GDM1 (cell line): ENCODE data around the gene LRIG1.

Source experiments
- DNase-seq: peaks from one replicate; lab custom pipeline; 2025; lab: John Stamatoyannopoulos, UW

LRIG1 gene

GRCh38 chr3:66470956-66471686, 29.7 kb downstream of the LRIG1 start:
- DNase-seq, result no peak

DNA sequence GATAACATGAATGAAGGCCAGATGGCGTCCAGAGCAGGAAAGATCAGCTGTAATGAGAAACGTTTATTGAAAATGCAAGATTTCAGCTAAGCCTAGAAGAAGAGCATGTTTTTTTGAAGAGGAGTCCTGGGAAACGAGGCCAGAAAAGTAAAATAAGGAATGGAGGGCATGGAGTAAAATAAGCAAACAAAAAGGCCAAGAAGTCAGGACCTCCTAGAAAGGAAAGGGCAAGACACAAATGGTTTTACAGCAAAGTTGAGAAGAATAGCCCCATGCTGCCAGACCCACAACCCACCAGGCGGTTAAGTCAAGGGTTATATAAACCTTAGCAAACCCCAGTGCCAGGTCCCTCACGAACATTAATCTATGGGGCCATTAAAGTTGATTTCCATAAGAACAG, 30.5 kb downstream of the LRIG1 start:
- DNase-seq, result no peak

DNA sequence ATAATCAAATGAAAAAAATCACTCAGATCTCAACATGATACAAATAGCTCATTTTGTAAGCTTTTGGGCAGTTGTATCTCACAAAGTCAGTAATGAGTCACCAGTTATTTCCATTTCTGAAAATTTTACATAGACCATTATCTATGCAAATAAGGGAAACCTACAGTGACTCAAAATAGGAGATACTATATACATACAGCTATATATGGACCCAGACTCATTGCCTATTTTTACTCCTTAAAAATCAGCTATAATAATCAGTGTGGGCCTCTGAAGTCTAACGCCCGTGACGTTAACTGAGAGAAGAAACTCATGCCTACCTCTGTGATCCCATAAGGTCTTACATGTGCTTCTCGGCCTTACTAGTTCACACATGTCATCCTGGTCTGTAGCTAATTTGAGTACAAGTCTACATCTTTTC, 31.6 kb downstream of the LRIG1 start:
- no peak for DNase-seq

- no peak for DNase-seq
Measured at GRCh38 chr3:66467996-66468735, 32.7 kb downstream of the LRIG1 start.

GRCh38 chr3:66466606-66467270, 34.1 kb downstream of the LRIG1 start:
- no peak for DNase-seq

DNA sequence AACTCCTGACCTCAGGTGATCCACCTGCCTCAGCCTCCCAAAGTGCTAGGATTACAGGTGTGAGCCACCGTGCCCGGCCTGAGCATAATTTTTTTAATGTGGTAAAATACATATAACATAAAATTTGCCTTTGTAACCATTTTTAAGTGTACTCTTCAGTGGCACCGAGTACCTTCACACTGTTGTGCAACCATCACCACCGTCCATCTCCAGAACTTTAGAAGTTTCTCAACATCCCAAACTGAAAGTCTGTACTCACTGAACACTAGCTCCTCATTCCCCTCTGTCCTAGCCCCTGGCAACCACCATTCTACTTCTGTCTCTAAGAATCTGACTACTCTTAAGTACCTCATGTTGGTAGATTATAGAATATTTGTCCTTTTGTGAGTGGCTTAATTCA, 35.2 kb downstream of the LRIG1 start:
- no peak for DNase-seq

DNA sequence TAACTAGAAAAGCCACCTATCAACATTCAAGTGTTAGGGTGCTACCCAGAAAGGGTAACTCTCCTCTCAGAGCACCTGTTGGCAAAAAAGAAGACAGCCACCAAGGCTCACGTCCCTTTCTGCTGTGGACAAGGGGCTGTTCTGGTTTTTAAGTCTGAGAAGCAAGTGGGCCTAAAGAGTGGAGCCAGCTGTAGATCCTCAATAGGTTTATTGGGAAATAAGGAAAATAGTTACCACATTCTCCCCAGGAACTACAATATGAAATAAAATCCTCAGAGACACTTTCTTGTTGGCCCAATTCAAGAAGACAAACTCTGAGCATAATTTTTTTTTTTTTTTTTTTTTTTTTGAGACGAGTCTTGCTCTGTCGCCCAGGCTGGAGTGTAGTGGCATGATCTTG, 35.8 kb downstream of the LRIG1 start:
- no peak for DNase-seq

DNA sequence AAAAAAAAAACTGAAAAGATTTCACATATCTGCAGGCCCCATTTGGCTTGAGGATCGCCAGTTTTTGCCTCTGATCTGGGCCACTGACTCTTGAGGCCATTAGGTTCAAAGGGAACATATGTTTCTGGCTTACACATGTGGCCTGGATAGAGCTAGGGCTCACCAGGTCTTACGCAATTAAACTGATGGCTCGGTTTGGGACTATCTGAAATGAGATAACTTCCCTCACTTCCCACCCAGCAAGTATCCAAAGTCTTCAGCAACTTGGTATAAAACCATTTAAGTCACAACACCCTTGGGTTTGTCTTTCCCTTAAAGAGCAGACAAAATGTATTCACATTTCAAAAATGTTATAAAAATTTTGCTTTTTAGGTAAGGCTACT, 36.3 kb downstream of the LRIG1 start:
- no peak for DNase-seq

DNA sequence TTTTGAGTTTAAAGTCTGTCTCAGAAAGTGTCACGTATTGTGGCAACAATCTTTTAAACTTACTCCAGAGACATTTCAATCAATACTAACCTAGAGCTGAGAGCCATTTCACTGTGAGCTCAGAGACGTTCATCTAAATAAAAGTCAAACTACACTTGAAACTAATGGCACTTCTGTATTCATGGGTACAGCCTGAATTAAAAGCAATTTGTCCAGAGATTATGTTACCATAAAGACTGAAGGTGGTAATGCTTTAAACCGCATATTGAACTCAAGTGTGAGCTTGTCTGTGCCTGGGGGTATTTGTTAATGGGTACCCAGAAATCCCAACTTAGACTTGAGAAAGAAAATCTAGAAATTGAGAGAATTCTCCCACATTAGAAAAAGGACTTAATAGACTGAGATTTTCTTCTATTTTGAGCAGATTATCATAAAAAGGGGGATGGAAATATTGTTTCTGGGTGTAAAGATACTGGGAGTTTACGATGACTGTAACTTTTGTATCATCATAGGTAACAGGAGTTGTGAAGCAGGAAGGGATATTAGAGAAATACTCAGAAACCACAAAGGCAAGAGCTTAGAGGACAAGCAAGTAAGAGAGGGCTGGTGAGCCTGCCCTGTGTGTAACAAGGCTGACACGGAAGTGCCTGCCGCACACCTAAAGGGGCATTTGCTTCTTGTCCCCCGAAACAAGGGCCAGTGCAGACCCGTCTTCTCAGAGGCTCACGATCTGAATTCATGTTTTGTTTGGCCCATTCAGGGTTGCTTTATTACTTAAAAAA, 36.9 kb downstream of the LRIG1 start:
- DNase-seq, result no peak

DNA sequence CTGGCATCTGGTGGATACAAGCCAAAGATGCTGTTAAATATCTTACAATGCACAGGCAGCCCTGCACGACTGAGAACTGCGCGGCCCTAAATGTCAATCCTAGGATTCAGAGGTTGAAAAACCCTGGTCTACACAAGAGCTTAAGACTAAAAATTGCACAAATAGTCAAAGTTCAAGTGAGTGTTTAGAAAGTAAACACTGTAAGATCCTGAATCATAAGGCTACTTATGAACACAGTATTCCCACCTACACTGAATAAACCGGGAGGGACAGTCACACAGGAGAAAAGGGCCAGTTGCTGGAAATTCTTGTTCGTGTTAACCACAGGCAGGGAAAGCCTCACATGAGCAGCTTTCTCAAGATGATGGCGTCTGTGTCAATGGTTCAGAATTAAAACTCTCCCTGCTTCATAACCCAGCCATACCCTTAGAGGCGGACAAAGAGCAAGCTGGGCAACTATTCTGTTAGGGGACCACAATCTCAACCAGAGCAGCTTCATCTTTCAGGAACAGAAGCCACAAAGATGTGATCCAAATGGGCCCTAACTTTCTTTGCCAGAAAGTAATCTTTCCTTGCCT, 37.7 kb downstream of the LRIG1 start:
- no peak for DNase-seq

GRCh38 chr3:66457252-66457651, 43.6 kb downstream of the LRIG1 start:
- no peak for DNase-seq

- no peak for DNase-seq
Measured at GRCh38 chr3:66456711-66457173, 44.1 kb downstream of the LRIG1 start.

GRCh38 chr3:66454464-66454859, 46.4 kb downstream of the LRIG1 start:
- no peak for DNase-seq

DNA sequence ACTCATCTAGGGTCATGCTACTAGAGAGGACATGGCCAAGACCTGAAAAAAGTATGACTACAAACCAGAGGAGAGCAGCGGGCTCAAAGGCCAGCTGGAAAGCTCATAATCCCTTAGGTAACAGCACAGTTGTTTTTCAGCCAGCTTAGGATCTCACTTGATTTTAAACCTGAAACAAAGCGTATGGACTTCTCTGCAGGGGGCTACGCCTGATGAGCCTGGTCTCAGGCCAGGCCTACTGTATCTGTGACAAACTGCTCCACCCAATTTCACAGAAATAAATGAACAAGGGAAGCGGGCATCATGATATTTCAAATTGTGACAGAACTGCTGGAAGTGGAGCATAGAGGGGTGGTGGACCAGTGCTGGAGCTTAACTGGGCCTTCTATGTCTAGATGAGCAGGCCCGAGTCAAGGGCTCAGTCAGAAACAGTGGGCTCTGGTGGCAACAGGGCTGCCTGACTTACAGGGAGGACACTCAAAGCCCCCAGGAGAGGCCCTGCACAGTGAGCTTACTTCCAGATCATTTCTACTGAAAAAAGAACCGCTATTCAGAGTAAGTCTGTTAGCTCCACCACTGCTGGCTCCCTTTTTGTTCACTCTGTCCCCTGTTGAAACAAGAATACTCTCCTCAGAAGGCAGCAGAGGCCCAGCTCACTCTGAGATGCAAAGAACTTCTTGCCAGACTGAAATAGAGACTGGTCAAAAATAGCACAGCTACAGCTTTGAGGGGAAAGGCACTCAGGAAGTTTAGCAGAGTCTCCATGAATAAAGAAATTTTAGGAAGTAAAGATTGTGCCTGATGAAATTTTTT, 47.0 kb downstream of the LRIG1 start:
- no peak for DNase-seq

DNA sequence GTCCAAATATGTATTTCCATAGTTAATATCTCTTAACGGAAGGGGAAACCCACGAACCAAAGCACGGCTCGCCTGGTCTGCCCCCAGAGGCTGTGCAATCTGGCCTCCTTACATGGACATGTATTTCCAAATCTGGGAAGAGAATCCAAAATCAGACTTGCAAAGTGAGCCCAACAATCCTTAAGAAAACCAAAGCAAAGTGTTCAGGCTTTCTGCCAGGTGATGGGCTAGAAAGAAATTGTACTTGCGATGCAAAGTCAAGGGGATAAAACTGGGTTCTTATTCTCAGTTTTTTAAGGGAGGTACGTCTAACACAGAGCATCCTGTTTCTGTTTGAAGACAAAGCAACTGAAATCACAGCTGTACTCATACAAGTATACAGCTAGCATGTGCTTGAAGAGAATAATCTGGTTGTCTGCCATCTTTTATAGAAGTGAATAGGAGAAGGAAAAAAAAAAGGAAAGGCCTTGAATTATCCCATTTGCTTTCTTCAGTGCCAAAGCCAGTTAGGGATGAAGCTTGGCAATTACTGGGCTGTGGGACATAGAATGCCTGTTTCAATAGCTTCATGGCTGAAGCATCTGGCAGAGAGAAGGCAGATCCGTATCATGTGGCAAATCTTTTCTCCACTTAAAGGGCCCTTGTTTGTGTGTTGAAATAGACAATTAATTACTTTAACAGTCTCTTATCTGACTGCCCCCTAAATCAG, 48.4 kb downstream of the LRIG1 start:
- no peak for DNase-seq

GRCh38 chr3:66451766-66452165, 49.1 kb downstream of the LRIG1 start:
- DNase-seq, result no peak

DNA sequence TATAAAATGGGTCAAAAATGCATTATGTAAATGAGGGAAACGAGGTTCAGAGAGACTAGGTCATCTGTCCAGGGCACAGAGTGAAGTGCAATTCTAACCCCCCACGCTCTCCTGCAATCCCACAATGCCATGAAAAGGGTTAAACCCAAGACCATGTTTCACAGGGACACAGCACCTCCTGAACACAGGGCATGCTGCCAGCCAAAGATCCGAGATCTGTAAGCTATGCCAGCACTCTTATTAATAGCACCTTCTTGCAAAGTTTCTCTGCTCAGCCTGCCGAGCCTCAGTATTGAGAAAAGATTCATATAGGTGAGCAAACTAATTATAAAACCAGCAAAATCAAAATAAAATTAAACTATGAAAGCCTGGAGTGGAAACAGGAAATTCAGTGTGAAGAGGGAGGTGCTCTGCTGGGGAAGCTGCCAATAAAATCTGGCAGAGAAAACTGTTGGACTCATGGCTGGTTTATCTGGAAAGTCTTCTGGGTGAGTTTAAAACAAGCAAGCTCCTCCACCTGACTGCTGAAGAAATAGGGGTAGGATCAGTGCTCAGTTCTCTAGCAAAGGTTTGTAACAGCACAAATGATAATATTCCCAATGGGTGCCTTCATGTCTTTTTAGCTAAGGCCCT, 50.3 kb downstream of the LRIG1 start:
- DNase-seq, result no peak

GRCh38 chr3:66449411-66449974, 51.3 kb downstream of the LRIG1 start:
- no peak for DNase-seq

DNA sequence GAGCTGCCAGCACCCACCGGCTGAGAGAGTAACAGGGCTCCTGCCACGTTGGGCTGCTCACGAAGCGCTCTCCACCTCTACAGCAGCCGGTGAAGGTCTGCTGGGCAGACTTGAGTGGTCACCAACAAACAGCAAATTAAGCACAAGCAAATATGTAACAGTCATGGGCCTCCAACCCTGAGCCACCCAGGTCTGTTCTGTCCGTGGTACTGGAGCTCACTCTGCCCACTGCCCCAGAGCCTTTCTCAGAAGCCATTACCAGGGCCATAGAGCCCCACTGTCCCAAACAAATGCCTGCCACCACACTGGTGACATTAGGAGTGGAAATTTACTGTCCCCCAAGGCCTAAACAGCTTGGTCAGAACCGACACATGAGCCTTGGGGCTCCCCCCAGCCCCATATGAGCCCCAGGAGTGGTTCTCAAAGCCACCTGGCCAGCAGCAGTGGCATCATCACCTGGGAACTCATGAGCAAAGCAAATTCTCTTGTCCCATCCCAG, 56.6 kb downstream of the LRIG1 start:
- DNase-seq, result no peak
